K562 (cell line): Measurements from ENCODE around the gene CD93. TPM values are rescaled to one million over a fixed set of nuclear protein-coding genes. Genes with fewer than 3 reads are reported as not detected.

Source experiments
- CSDE1 ChIP-seq, 2 experiments: fragments of 450-650 bp; IDR thresholded peaks; 2 replicates each; pipeline ENCODE4 v1.6.1; 2016; ENCODE audit warnings: mild to moderate bottlenecking in 1 of 2
- ETV6 ChIP-seq, 3 experiments: fragments of 150-350 bp in 1 of 3; sonication (generic) in 1 of 3; formaldehyde crosslinking in 1 of 3; IDR thresholded peaks; 2 replicates each; pipeline versions ENCODE4 v1.6.1 to v1.8.0; 2014 to 2022; ENCODE audit warnings: borderline replicate concordance in 2 of 3, low read depth in 2 of 3, antibody characterized with exemption in 1 of 3, low read length in 1 of 3, mild to moderate bottlenecking in 1 of 3, missing genetic modification reagents in 1 of 3
- FOXK1 ChIP-seq: sonication (generic); formaldehyde crosslinking; IDR thresholded peaks from 2 replicates; pipeline ENCODE4 v1.8.0; 2022; ENCODE audit warnings: missing genetic modification reagents, mild to moderate bottlenecking, borderline replicate concordance
- KLF16 ChIP-seq: IDR thresholded peaks from 2 replicates; pipeline ENCODE4 v1.6.1; 2016; ENCODE audit warnings: antibody characterized with exemption
- MTA3 ChIP-seq: fragments of 450-650 bp; formaldehyde crosslinking; IDR thresholded peaks from 2 replicates; pipeline ENCODE4 v1.6.1; 2017; ENCODE audit warnings: mild to moderate bottlenecking, borderline replicate concordance
- MXI1 ChIP-seq: IDR thresholded peaks from 2 replicates; pipeline ENCODE4 v1.6.1; 2011; ENCODE audit warnings: low read depth, mild to moderate bottlenecking, improper control_type of control experiment, low read length
- NFATC3 ChIP-seq: fragments of 450-650 bp; IDR thresholded peaks from 2 replicates; pipeline ENCODE4 v1.6.1; 2017; ENCODE audit warnings: mild to moderate bottlenecking
- NR2F6 ChIP-seq: fragments of 450-650 bp; formaldehyde crosslinking; IDR thresholded peaks from 2 replicates; pipeline ENCODE4 v1.4.0; 2020; ENCODE audit warnings: mild to moderate bottlenecking
- POLR3G ChIP-seq: IDR thresholded peaks from 2 replicates; pipeline ENCODE4 v1.6.1; 2011; ENCODE audit not compliant: insufficient read length, insufficient replicate concordance; ENCODE audit errors: extremely low read depth
- SMAD4 ChIP-seq: fragments of 250-450 bp; sonication (Bioruptor Pico); conservative IDR thresholded peaks from 2 replicates; pipeline ENCODE4 v1.8.0; 2021; ENCODE audit warnings: inconsistent platforms, mild to moderate bottlenecking, moderate library complexity
- SUPT5H ChIP-seq: fragments of 450-650 bp; IDR thresholded peaks from 2 replicates; pipeline ENCODE4 v1.6.1; 2016
- TEAD1 ChIP-seq, 2 experiments: fragments of 450-650 bp in 1 of 2; sonication (generic) in 1 of 2; formaldehyde crosslinking; IDR thresholded peaks; 2 replicates each; pipeline versions ENCODE4 v1.4.0 to v1.8.0; 2020 to 2022; ENCODE audit warnings: mild to moderate bottlenecking in 2 of 2, missing genetic modification reagents in 1 of 2
- ZNF140 ChIP-seq: fragments of 250-450 bp; sonication (Bioruptor Pico); IDR thresholded peaks from 2 replicates; pipeline ENCODE4 v1.8.0; 2021; ENCODE audit warnings: moderate library complexity, mild to moderate bottlenecking, inconsistent platforms
- ZNF318 ChIP-seq, 2 experiments: fragments of 450-650 bp; IDR thresholded peaks; 2 replicates each; pipeline ENCODE4 v1.6.1; 2016; ENCODE audit warnings: mild to moderate bottlenecking in 2 of 2, borderline replicate concordance in 1 of 2, low read depth in 1 of 2, moderate library complexity in 1 of 2
- polyA plus RNA-seq, 8 experiments: library from polyadenylated mRNA; depleted of rRNA in 4 of 8; stranded (reverse) in 5 of 8; unstranded in 3 of 8; fragments of >200 nt; fragmentation: Nextera tagmentation in 2 of 8; fragmentation: Illumina TruSeq in 1 of 8; extraction: Ambion mirVana in 2 of 8; extraction: Trizol in 1 of 8; gene quantifications; 2 replicates each; pipeline versions ENCODE4 v1.2.1 to v1.2.3, GENCODE V29; 2011 to 2014; ENCODE audit warnings: inconsistent platforms in 1 of 8, missing spikeins in 1 of 8
- total RNA-seq, 7 experiments: library from RNA; depleted of rRNA in 6 of 7; stranded (reverse); fragments of >200 nt in 6 of 7; fragmentation: Illumina TruSeq in 2 of 7; extraction: Trizol in 2 of 7; gene quantifications; 2 replicates each; pipeline versions ENCODE4 v1.2.1 to v1.2.3, GENCODE V29; 2011 to 2021; ENCODE audit warnings: low replicate concordance in 1 of 7

The CD93 gene
- total and polyA plus RNA-seq, 9 of the 15 experiments (the other 6 are each of a cell fraction or from before 2014, with no cell fraction given), result 0.03 to 0.20 (median 0.05) TPM

GRCh38 chr20:23133560-23133998, 47.5 kb upstream of the CD93 start (continued):
- TF ChIP-seq ZNF318 (IDR thresholded peaks at IDR 0.05; ENCODE audit: borderline replicate concordance in 1 of 2, low read depth in 1 of 2) (no peak), ETV6 (IDR thresholded peaks at IDR 0.05; ENCODE audit: borderline replicate concordance in 1 of 2, low read depth in 2 of 2, low read length in 1 of 2) (no peak), ETV6 (CRISPR knock-in tag; IDR thresholded peaks at IDR 0.05; ENCODE audit: borderline replicate concordance) (no peak), SMAD4 (CRISPR knock-in tag) (peak; percentile 8), KLF16 (peak; percentile 28; the same call in 1 of the 2 replicates), TEAD1 (CRISPR knock-in tag; IDR thresholded peaks at IDR 0.05) (0 out of 4 replicates have a peak, but pooled peaks of 1 of the 2 experiments have one; percentile 5), NR2F6 (CRISPR knock-in tag) (no peak), MXI1 (no peak), CSDE1 (IDR thresholded peaks at IDR 0.05) (0 out of 4 replicates have a peak, but pooled peaks of 1 of the 2 experiments have one; percentile 1), FOXK1 (CRISPR knock-in tag) (no peak), NFATC3 (no peak), POLR3G (no peak), ZNF140 (CRISPR knock-in tag) (no peak), MTA3 (no peak), SUPT5H (no peak)
